T-helper 1 cell treated with Interleukin-12 subunit alpha and Interleukin-12 subunit beta and Interleukin-4 antibody, amounts not matched to agents 30 μg/mL and 1 μg/mL, for 36 hours (primary cell): ENCODE measurements around the gene ALLC.

Experiments
- H3K27ac Mint-ChIP-seq: one replicate; pipeline ENCODE4 v1.8.0; 2021; ENCODE audit warnings: mild to moderate bottlenecking, mixed read lengths
- H3K27me3 Mint-ChIP-seq: one replicate; pipeline ENCODE4 v1.8.0; 2021; ENCODE audit warnings: low read depth, mixed read lengths
- H3K36me3 Mint-ChIP-seq: one replicate; pipeline ENCODE4 v1.8.0; 2021; ENCODE audit warnings: low read depth, mixed read lengths
- H3K4me1 Mint-ChIP-seq: one replicate; pipeline ENCODE4 v1.8.0; 2021; ENCODE audit warnings: low read depth, mixed read lengths
- H3K4me3 Mint-ChIP-seq: one replicate; pipeline ENCODE4 v1.8.0; 2021; ENCODE audit warnings: mild to moderate bottlenecking, moderate library complexity, mixed read lengths
- H3K9me3 Mint-ChIP-seq: one replicate; pipeline ENCODE4 v1.8.0; 2021; ENCODE audit warnings: mixed read lengths

ALLC gene

DNA sequence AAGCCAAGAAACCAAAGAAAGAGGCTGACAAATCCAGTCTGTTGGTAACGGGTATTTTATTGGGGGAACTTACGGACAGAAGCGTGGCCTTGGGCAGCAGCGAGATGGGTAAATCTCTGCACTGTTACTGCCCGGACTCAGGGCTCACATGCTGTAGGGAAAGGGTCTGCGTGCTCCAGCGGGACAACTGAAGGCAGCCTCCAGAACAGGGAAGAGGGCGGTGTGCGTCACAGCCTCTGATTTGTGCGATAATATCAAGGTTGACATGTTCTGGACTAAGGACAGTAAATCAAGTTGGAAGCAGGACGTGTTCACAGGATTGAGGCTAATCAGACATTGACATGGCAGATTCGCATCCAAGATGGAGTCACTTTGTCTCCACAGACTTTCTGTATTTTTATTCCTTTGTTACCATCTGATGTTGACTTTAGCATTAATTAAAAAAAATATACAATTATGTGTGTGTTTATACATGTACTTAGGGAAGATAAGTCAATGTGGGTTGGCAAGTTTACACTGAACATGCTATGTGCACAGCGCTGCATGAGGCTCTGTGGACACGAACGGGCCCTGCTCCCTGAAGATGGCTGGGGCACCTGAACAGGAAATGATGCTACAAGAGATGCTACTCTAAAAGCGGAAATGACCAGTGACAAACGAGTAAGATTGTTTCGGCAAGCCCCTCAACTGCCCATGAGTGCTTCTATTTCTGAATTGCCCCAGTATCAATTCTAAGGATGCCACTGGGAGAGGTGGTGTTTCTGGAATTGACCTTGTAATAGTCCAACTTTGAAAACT, 22.7 kb downstream of the ALLC start:
- H3K36me3 Mint-ChIP-seq: no peaks in the 10 kb centered on the region
- no peaks in the 10 kb centered on the region for H3K9me3 Mint-ChIP-seq
- H3K27me3 Mint-ChIP-seq: no peaks in the 10 kb centered on the region
- no peak overlapping the region for H3K4me3 Mint-ChIP-seq
- no peaks in the 10 kb centered on the region for H3K4me1 Mint-ChIP-seq
- no peak overlapping the region for H3K27ac Mint-ChIP-seq

DNA sequence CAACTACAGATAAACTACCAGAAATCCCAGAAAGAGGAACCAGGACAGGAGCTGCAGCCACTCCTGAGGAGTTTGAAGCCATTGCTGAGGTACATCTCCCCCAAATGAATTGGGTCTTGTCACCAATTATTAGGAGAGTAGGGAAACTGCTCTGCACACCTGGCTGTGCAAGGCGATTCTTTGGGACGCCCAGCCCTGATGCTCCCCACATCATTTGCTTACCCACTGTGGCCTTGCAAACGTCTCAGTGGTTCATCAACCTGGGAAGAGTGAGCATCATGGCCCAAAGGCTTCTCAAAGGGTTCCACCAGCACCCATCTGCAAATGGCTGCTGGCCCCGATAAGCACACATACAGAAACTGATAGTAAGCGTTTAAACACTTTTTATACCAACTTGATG, 23.6 kb downstream of the ALLC start:
- H3K9me3 Mint-ChIP-seq: no peaks in the 10 kb centered on the region
- no peak overlapping the region for H3K4me3 Mint-ChIP-seq
- H3K27ac Mint-ChIP-seq: no peak overlapping the region
- no peaks in the 10 kb centered on the region for H3K36me3 Mint-ChIP-seq
- H3K4me1 Mint-ChIP-seq: no peaks in the 10 kb centered on the region
- no peaks in the 10 kb centered on the region for H3K27me3 Mint-ChIP-seq

DNA sequence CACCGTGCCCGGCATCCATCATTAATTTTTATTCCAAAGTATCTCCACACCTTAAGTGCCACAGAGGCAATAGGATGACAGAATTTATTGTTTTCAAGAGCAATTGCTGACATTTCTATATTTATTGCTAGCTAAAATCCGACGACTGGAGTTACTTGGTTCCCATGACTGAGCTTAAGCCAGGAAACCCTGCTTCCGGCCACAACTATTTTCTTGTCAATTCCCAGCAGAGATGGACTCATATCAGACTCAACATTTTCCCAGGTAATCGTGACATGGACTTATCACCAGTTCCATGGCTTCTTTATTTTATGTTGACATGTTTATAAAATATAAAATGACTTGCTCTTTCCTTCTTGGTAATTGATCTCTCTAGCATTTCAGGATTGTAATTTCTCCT, 24.8 kb downstream of the ALLC start:
- peaks cover 5% of the 10 kb centered on the region for H3K27me3 Mint-ChIP-seq
- H3K4me3 Mint-ChIP-seq: no peak overlapping the region
- no peaks in the 10 kb centered on the region for H3K9me3 Mint-ChIP-seq
- no peak overlapping the region for H3K27ac Mint-ChIP-seq
- no peaks in the 10 kb centered on the region for H3K4me1 Mint-ChIP-seq
- H3K36me3 Mint-ChIP-seq: no peaks in the 10 kb centered on the region

- Mint-ChIP-seq H3K36me3 (no peaks in the 10 kb centered on the region), H3K9me3 (no peaks in the 10 kb centered on the region), H3K4me3 (no peak overlapping the region), H3K27me3 (peaks cover 5% of the 10 kb centered on the region), H3K27ac (no peak overlapping the region), H3K4me1 (no peaks in the 10 kb centered on the region)
Observed at GRCh38 chr2:3683748-3684454, 25.9 kb downstream of the ALLC start.

GRCh38 chr2:3689998-3690748, 32.2 kb downstream of the ALLC start:
- H3K36me3 Mint-ChIP-seq: no peaks in the 10 kb centered on the region
- H3K9me3 Mint-ChIP-seq: peaks cover 7% of the 10 kb centered on the region
- H3K27me3 Mint-ChIP-seq: peaks cover 14% of the 10 kb centered on the region
- no peaks in the 10 kb centered on the region for H3K4me1 Mint-ChIP-seq
- H3K27ac Mint-ChIP-seq: no peak overlapping the region
- H3K4me3 Mint-ChIP-seq: no peak overlapping the region

- Mint-ChIP-seq H3K9me3 (peaks cover 7% of the 10 kb centered on the region), H3K27me3 (peaks cover 14% of the 10 kb centered on the region), H3K4me1 (no peaks in the 10 kb centered on the region), H3K4me3 (no peak overlapping the region), H3K27ac (no peak overlapping the region), H3K36me3 (no peaks in the 10 kb centered on the region)
Observed at GRCh38 chr2:3692375-3692774, 34.4 kb downstream of the ALLC start.

GRCh38 chr2:3696545-3696944, 38.5 kb downstream of the ALLC start:
- no peak overlapping the region for H3K27ac Mint-ChIP-seq
- no peak overlapping the region for H3K4me3 Mint-ChIP-seq
- no peaks in the 10 kb centered on the region for H3K9me3 Mint-ChIP-seq
- H3K4me1 Mint-ChIP-seq: no peaks in the 10 kb centered on the region
- H3K27me3 Mint-ChIP-seq: peaks cover 12% of the 10 kb centered on the region
- H3K36me3 Mint-ChIP-seq: no peaks in the 10 kb centered on the region

- H3K36me3 Mint-ChIP-seq: peaks cover 2% of the 10 kb centered on the region
- H3K27me3 Mint-ChIP-seq: peaks cover 11% of the 10 kb centered on the region
- H3K9me3 Mint-ChIP-seq: peaks cover 4% of the 10 kb centered on the region
- no peak overlapping the region for H3K4me3 Mint-ChIP-seq
- peaks cover 2% of the 10 kb centered on the region for H3K4me1 Mint-ChIP-seq
- no peak overlapping the region for H3K27ac Mint-ChIP-seq
Observed at GRCh38 chr2:3701071-3701470, 43.1 kb downstream of the ALLC start.

DNA sequence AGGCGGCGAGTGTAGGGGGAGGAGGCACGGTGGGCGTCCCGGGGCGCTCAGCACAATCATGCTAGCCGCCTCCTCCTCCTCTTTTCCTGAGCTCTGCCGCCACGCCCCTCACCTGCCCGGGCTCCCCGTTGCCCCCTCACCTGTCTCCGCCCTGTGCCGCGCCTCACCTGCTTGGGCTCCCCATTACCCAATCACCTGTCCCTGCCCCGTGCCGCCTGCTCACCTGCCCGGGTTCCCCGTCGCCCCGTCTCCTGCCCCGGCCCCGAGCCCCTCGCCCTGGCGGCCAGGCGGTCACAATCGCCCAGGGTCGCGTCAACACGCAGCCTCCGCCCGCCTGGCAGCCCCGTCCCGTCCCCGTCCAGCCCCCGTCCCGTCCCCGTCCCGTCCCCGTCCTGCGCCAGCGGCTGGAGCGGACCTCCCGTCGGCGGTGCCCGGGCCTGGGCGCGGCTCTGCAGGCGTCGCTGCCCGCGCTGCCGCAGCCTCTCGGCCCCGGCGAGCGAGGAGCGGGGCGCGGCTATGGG, 45.3 kb downstream of the ALLC start, which contains the start of gene DCDC2C:
Gene DCDC2C, plus strand, starts transcription at position 340 of the 521 bp plus-strand sequence. Its CDS starts 177 bp downstream, at position 517.
- Mint-ChIP-seq H3K36me3 (peaks cover 2% of the 10 kb centered on the region), H3K9me3 (peaks cover 4% of the 10 kb centered on the region), H3K27ac (no peak within 1 kb of the TSS), H3K4me3 (no peak within 1 kb of the TSS), H3K27me3 (peaks cover 10% of the 10 kb centered on the region), H3K4me1 (peaks cover 2% of the 10 kb centered on the region)

GRCh38 chr2:3703757-3704355, 45.9 kb downstream of the ALLC start:
- H3K27me3 Mint-ChIP-seq: peaks cover 10% of the 10 kb centered on the region
- peaks cover 2% of the 10 kb centered on the region for H3K36me3 Mint-ChIP-seq
- peaks cover 4% of the 10 kb centered on the region for H3K9me3 Mint-ChIP-seq

DNA sequence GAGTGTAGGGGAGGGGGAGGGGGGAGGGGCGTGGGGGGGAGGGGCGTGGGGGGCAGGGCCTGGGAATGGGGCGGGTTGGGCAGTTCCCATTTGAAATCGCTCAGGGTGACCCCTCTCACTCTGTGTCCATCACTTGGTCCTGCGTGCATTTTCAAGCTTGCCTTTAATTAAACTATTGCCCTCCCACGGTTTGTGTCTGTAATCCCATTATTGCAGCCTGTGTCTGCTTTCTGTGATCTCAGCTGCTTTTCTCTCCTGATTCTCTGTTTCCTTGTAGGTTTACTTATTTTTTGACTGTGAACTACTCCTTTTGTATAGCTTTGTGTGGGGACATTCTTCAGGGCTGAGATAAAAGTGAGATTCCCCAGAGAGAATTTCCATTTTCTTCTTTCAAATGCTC, 46.7 kb downstream of the ALLC start:
- H3K27me3 Mint-ChIP-seq: peaks cover 10% of the 10 kb centered on the region
- H3K4me1 Mint-ChIP-seq: peaks cover 2% of the 10 kb centered on the region
- H3K36me3 Mint-ChIP-seq: peaks cover 2% of the 10 kb centered on the region
- peaks cover 4% of the 10 kb centered on the region for H3K9me3 Mint-ChIP-seq
- H3K4me3 Mint-ChIP-seq: no peak overlapping the region
- H3K27ac Mint-ChIP-seq: no peak overlapping the region

More at GRCh38 chr2:3703757-3704355, 45.9 kb downstream of the ALLC start:
- no peak overlapping the region for H3K27ac Mint-ChIP-seq
- H3K4me3 Mint-ChIP-seq: no peak overlapping the region
- H3K4me1 Mint-ChIP-seq: peaks cover 2% of the 10 kb centered on the region

GRCh38 chr2:3705782-3706181, 47.8 kb downstream of the ALLC start:
- H3K4me1 Mint-ChIP-seq: peaks cover 2% of the 10 kb centered on the region
- peaks cover 2% of the 10 kb centered on the region for H3K36me3 Mint-ChIP-seq
- no peak overlapping the region for H3K4me3 Mint-ChIP-seq
- no peak overlapping the region for H3K27ac Mint-ChIP-seq
- H3K27me3 Mint-ChIP-seq: peaks cover 10% of the 10 kb centered on the region
- peaks cover 4% of the 10 kb centered on the region for H3K9me3 Mint-ChIP-seq

- peaks cover 2% of the 10 kb centered on the region for H3K36me3 Mint-ChIP-seq
- peaks cover 10% of the 10 kb centered on the region for H3K27me3 Mint-ChIP-seq
- H3K9me3 Mint-ChIP-seq: peaks cover 4% of the 10 kb centered on the region
- H3K4me3 Mint-ChIP-seq: no peak overlapping the region
- no peak overlapping the region for H3K27ac Mint-ChIP-seq
- H3K4me1 Mint-ChIP-seq: peaks cover 2% of the 10 kb centered on the region
Observed at GRCh38 chr2:3706892-3707291, 48.9 kb downstream of the ALLC start.

DNA sequence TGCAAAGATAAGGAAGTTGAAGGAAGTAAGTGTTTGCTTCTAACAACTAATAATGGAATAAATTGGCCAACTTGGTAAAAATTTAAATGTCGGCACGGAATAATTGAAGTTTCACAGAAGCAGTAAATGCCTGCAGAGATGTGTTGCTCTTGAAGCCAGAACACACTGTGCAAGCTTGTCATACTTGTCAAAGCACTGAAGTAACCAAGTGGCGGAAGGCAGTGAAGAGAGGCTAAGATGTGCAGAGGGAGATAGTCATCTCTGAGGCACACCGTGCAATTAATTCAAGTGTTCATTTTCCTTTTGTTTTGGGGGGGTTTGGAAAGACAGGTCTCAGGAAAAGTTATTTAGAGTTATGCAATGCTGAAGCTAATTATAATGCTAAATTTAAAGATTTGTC, 50.6 kb downstream of the ALLC start:
- H3K4me3 Mint-ChIP-seq: no peak overlapping the region
- H3K27me3 Mint-ChIP-seq: peaks cover 6% of the 10 kb centered on the region
- no peaks in the 10 kb centered on the region for H3K4me1 Mint-ChIP-seq
- H3K9me3 Mint-ChIP-seq: peaks cover 4% of the 10 kb centered on the region
- no peaks in the 10 kb centered on the region for H3K36me3 Mint-ChIP-seq
- H3K27ac Mint-ChIP-seq: no peak overlapping the region
